PFSK-1 (cell line): ENCODE results near the gene SERGEF.

Experiments used
- POLR2AphosphoS5 ChIP-seq: IDR thresholded peaks from 2 replicates; pipeline ENCODE4 v1.6.1; 2012; ENCODE audit warnings: low read depth, mild to moderate bottlenecking, control low read depth, low read length, moderate library complexity
- SIN3A ChIP-seq: IDR thresholded peaks from 2 replicates; pipeline ENCODE4 v1.6.1; 2012; ENCODE audit warnings: mild to moderate bottlenecking, low read length, moderate library complexity, borderline replicate concordance; ENCODE audit not compliant: insufficient read depth
- TF ChIP-seq, protein P1 (sequence below), 2 experiments: IDR thresholded peaks; 2 replicates each; pipeline versions ENCODE4 v1.6.1 to v1.8.0; 2011 to 2012; ENCODE audit warnings: low read depth in 2 of 2, low read length in 2 of 2, control low read depth in 1 of 2, inconsistent platforms in 1 of 2, mild to moderate bottlenecking in 1 of 2, moderate library complexity in 1 of 2; ENCODE audit not compliant: insufficient read depth in 1 of 2

DNA sequence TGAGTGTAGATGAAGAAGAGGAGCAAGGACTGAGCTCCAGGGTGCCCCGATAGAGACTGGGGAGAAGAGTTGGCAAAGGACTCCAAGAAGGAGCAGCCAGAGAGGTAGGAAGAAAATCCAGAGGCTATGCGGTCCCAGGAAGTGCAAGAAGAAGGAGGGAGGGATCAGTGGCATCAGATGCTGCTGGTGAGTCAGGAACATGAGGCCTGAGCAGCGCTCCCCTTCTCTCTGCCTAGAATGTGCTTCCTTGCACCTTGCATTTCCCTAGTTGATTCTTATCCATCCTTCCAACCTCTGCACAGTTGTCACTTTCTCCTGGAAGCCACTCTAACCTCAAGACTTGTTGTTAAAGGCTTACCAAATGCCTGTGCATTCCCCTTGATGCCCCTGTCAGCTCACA is 257.0 kb downstream of the SERGEF start:
- TF ChIP-seq SIN3A (no peak), POLR2AphosphoS5 (no peak)
- TF ChIP-seq, protein P1, sequence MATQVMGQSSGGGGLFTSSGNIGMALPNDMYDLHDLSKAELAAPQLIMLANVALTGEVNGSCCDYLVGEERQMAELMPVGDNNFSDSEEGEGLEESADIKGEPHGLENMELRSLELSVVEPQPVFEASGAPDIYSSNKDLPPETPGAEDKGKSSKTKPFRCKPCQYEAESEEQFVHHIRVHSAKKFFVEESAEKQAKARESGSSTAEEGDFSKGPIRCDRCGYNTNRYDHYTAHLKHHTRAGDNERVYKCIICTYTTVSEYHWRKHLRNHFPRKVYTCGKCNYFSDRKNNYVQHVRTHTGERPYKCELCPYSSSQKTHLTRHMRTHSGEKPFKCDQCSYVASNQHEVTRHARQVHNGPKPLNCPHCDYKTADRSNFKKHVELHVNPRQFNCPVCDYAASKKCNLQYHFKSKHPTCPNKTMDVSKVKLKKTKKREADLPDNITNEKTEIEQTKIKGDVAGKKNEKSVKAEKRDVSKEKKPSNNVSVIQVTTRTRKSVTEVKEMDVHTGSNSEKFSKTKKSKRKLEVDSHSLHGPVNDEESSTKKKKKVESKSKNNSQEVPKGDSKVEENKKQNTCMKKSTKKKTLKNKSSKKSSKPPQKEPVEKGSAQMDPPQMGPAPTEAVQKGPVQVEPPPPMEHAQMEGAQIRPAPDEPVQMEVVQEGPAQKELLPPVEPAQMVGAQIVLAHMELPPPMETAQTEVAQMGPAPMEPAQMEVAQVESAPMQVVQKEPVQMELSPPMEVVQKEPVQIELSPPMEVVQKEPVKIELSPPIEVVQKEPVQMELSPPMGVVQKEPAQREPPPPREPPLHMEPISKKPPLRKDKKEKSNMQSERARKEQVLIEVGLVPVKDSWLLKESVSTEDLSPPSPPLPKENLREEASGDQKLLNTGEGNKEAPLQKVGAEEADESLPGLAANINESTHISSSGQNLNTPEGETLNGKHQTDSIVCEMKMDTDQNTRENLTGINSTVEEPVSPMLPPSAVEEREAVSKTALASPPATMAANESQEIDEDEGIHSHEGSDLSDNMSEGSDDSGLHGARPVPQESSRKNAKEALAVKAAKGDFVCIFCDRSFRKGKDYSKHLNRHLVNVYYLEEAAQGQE (IDR thresholded peaks at IDR 0.05; ENCODE audit: insufficient read depth in 1 of 2, low read depth in 2 of 2, low read length in 2 of 2) = no peak
